NCI-H446 treated with DMSO at 0.1 percent for 48 hours (cell line): ENCODE data around the gene TJP3.

ENCODE experiments used
- DNase-seq: peaks from one replicate; lab custom pipeline; 2025; lab: John Stamatoyannopoulos, UW

TJP3 gene

GRCh38 chr19:3712663-3713611 lies 4.8 kb downstream of the TJP3 start:
- DNase-seq: no peak

DNA sequence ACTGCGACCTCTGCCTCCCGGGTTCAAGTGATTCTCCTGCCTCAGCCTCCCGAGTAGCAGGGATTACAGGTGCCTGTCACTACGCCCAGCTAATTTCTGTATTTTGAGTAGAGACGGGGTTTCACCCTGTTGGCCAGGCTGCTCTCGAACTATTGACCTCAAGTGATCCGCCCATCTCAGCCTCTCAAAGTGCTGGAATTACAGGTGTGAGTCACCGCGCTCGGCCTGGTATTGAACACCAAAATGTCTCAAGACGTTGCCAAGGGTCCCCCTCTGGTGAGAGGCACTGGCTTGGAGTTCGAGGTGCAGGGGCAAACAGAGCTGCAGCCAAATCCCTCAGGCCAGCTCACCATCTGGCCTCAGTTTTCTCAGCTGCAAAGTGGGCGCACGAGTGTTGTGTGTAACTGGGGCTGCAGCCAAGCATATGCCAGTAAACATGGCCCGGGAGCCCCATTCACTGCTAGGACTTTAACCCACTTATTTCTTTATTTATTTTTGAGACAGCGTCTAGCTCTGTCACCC lies 8.0 kb downstream of the TJP3 start:
- no peak for DNase-seq

GRCh38 chr19:3719868-3720267 lies 11.7 kb downstream of the TJP3 start:
- no peak for DNase-seq

DNA sequence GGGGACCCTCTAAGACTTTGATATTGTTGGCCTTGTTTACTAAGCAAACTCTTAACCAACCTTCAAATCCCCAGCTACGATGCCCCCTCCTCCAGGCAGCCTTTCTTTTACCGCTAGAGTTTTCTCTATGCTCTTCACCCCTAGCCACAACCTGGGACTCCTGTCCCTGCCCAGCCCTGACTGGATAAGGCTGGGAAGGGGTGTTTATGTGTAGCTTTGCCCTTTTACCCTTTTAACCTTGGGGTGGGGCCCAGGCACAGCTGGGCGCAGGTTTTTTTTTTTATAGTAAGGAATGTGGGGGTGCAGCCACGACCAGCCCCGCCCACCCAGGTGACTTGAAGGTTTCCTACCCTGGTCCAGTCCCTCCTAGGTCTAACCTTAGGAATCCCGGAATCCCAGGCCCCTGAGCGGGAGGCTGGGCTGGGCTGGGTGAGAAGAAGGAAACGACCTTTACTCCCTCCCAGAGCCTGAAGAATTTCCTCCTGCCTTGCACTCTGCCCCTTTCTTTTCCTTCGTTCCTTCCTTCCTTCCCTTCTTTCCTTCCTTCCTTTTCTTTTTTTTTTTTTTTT lies 12.2 kb downstream of the TJP3 start:
- no peak for DNase-seq

GRCh38 chr19:3721131-3721886 lies 13.1 kb downstream of the TJP3 start:
- no peak for DNase-seq

GRCh38 chr19:3721887-3722442 lies 13.8 kb downstream of the TJP3 start:
- DNase-seq: no peak

DNA sequence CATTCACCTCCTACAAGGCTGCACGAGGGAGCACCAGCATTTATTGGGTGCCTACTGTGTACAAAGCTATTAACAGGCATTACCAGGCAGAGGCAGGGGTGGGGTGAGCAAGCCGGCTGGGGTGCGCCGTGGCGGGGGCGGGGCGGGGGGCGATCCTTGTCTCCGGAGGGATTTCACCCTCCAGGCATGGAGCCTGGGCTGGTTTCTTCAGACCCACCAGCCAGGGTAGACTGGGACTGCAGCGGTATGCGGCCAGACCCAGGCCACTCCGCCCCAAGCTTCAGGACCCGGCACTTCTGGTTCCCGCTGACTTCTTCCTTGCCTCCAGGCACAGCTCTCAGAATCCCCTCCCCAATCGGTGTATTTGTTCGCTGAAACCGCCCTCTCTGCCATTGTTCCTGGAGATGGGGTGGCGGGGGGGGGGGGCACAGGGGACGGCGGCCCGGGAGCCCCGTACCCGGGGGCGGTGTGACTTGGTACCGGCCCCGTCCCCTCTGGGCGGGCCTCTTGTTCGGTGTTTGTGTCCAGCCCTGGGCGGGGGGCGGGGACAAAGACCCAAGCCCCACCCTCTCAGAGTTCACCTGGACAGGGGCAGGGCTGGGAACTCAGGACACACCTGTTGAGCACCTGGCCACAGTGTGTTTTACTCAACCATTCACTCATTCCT lies 14.4 kb downstream of the TJP3 start:
- no peak for DNase-seq

- DNase-seq: no peak
These were observed 14.9 kb downstream of the TJP3 start for GRCh38 chr19:3723110-3723488.

DNA sequence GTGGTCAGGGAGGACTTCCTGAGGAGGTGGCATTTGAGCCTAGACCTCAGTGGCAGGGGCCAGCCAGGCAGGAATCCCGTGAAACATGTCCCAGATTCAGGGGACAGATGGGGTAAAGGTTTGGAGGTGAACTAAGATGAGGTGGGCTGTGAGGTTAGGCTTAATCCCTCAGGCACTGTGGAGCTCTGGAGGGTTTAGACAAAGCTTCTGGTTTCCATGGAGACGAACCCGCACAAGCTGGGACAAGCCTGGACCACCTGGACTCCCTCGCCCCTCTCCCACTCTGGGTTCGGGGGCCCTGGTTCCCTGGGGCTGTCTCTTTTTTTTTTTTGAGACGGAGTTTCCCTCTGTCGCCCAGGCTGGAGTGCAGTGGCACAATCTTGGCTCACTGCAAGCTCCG lies 15.7 kb downstream of the TJP3 start:
- no peak for DNase-seq

GRCh38 chr19:3725121-3725520 lies 16.9 kb downstream of the TJP3 start:
- DNase-seq: no peak

DNA sequence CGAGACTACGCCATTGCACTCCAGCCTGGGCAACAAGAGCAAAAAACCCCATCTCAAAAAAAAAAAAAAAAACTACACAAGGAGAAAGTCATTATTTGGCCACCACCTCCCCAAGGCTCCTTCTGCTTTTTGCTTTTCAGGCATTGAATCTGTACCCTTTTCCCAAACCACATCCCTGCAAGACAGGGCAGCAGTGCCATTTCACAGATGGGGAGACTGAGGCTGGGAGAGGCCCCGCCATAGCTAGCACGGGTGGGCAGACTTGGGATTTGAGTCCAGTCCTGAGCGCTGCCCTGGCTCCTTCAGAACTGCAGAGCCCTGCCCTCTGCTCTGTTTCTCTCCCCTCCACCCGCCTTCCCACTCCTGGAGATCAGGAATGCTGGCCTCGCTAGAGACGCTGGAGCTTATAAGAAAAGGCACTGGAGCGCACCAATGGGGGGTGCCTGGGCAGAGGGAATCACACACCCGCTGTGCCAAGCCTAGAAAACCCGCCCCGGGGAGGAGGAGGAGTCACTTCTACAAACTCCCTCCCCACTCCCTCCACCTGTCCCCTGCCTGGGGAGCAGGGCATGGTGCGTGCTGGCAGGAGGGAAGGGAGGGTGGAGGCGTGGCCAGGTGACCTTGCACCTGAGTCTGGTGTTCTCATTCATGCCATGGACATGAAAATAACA lies 17.6 kb downstream of the TJP3 start:
- no peak for DNase-seq

GRCh38 chr19:3730457-3730958 lies 22.3 kb downstream of the TJP3 start:
- DNase-seq: no peak

DNA sequence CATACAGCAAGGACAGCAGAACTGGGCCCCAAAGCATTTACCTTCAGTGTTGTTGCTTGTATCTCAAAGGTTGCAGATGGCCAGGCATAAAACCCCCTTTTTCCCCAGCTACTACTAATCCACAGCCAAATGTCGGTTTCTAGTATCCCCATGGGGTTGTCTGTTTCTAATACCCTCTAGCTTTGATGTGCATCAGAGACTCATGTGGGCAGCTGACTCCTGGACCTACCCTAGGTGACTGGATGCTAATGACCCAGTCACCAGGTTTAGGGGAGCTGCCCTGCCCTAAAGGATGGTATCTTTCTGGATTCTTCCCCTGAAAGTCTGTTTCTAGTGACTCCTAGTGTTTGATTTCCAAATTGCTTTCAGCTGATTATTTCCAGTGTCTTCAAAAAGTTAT lies 23.9 kb downstream of the TJP3 start:
- no peak for DNase-seq

- no peak for DNase-seq
These were observed 25.5 kb downstream of the TJP3 start for GRCh38 chr19:3733549-3734309.

DNA sequence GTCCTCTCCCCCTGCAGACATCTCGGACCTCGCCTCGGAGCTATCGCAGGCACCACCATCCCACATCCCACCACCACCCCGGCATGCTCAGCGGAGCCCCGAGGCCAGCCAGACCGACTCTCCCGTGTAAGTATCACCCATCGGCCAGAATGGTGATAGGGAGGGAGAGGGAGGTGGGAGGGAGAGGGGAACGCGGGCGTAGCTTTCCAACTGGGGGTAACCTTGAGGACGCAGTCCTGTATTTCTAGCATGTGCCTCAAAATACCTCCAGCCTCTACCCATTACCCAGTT lies 26.1 kb downstream of the TJP3 start:
- DNase-seq: no peak

DNA sequence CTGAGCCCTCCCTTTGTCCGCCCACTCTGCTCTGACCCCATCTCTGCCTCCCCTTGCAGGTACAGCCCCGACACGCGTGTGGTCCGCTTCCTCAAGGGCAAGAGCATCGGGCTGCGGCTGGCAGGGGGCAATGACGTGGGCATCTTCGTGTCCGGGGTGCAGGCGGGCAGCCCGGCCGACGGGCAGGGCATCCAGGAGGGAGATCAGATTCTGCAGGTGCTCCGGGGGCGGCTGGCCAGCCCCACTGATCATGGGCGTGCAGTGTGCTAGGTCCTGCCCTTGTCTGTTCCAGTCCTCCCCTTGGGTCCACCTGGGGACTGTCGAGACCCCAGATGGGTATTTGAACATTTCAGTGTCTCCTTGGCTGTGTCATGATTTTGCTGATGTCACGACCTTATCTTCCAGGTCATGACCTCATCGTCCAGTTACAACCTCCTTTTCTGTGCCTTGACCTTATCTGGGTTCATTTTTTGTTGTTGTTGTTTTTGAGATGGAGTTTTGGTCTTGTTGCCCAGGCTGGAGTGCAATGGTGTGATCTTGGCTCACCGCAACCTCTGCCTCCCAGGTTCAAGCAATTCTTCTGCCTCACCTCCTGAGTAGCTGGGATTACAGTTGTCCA lies 28.0 kb downstream of the TJP3 start:
- DNase-seq: no peak

DNA sequence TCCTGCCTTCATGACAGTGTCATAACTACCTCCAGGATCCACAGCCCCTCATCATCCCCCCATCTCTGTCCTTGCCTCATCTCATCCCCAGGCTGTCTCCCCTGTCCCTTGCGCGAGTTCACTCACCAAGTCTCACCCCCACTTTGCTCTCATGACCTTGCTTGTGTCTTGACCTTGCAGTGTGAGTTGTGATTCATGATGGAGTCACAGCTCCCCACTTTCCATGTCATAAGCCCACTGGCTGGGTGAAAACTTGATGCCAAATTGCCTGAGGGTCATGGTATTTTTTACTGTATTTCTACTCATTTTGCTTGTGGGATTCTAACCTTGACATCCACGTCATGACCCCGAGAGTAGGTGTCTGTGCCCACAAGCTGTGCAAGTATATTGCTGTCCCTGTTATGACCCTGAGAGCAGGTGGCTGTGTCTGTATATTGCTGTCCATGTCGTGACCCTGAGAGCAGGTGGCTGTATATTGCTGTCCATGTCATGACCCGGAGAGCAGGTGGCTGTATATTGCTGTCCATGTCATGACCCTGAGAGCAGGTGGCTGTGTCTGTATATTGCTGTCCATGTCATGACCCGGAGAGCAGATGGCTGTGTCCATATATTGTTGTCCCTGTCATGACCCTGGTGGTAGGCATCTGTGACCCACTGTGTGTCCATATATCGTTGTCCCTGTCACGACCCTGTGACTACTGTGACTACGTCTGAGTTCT lies 29.5 kb downstream of the TJP3 start:
- no peak for DNase-seq

DNA sequence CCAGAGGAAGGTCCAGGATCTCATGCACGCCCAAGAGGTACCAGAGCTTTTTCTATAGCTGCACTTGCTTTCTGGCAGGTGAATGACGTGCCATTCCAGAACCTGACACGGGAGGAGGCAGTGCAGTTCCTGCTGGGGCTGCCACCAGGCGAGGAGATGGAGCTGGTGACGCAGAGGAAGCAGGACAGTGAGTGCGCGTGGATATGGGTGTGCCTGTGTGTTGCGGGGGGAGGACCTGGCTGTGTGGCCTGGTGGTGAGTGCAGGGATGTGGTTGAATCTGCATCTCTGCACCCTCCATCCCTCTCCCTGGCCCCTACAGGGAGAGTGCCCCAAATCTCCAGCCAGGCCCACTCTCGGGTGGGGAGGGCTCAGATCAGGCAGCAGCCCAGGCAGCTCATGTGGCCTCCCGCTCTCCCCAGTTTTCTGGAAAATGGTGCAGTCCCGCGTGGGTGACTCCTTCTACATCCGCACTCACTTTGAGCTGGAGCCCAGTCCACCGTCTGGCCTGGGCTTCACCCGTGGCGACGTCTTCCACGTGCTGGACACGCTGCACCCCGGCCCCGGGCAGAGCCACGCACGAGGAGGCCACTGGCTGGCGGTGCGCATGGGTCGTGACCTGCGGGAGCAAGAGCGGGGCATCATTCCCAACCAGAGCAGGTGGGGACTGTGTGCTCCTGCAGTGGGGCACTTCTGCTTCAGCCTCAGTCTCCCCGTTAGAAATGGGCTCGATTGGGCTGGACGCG lies 30.5 kb downstream of the TJP3 start:
- no peak for DNase-seq

DNA sequence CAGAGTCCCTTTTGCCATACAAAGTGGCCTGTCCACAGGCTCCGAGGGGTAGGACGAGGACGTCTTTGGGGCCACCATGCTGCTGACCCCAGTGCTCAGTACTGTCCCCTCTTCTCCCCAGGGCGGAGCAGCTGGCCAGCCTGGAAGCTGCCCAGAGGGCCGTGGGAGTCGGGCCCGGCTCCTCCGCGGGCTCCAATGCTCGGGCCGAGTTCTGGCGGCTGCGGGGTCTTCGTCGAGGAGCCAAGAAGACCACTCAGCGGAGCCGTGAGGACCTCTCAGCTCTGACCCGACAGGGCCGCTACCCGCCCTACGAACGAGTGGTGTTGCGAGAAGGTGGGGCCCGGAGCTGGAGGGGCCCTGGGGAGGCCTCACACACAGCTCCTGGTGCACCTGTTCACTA lies 32.2 kb downstream of the TJP3 start:
- DNase-seq: no peak
